SK-MEL-5 (cell line): Measurements from ENCODE around the gene P2RY8. TPM values are rescaled to one million over a fixed set of nuclear protein-coding genes. Genes with fewer than 3 reads are reported as not detected.
A peak's percentile ranks its signal among the peaks of the same experiment; 100 is the strongest.
"Not testable (repeated sequence)": the region's sequence is repeated elsewhere in the genome, so short reads cannot be mapped to it uniquely, and the experiment has no call there.

Experiments
- DNase-seq: peaks from one replicate; pipeline ENCODE4 v3.0.0-alpha.2; 2016; ENCODE audit warnings: low read depth, low spot score
- in situ Hi-C: cut with HindIII; loops from 2 replicates; pipeline ENCODE4 v1.10.0; 2016; ENCODE audit warnings: low sequenced_read_pairs, high pct_unique_total_duplicates, low pct_unique_long_range_greater_than_20kb
- total RNA-seq: library from RNA; depleted of rRNA; stranded (reverse); fragments of >200 nt; shearing (Covaris generic); gene quantifications from 2 replicates; pipeline ENCODE4 v1.2.3, GENCODE V29; 2014

P2RY8 gene
- total RNA-seq, 1 experiment from 2014 or later = not detected

DNA sequence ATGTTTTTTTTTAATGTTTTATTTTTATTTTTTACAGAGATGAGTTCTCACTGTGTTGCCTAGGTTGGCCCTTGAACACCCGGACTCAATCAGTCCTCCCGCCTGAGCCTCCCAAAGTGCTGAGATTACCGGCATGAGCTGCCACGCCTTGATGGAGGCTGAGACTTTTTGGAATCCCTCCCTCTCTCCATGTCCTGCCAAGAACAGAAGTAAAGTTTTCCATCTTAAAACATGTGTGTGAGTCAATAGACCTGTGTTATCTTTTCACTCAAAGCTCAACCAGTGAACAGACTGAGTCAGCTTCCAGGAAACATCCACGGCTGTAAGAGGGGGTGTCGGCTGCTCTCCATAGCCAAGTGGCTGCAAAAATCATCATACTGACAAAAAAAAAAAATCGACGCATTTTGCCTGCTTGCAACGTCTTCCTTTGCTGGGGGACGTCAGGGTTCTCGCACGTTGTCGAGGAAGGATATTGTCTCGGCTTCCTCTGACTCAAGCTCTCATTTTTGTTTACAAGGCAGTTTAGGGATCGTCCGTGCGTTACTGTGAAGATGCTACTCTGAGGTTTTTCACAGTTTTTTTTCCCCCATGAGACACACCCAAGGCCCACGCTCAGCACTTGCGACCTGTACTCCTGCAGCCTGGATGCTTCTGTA lies 74.3 kb downstream of the P2RY8 start:
- in situ Hi-C loops = no loop called here
- no peak for DNase-seq

DNA sequence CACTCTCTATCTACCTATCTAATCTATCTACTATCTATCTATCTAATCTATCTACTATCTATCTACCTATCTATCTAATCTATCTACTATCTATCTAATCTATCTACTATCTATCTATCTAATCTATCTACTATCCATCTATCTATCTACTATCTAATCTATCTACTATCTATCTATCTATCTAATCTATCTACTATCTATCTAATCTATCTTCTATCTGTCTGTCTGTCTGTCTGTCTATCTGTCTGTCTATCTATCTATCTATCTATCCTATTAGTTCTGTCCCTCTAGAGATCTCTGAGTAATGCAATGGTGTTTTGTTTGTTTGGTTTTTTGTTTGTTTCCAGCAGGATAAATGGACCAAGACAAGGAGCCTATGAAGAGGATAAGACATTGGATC lies 74.9 kb downstream of the P2RY8 start:
- in situ Hi-C loops = no loop called here
- no peak for DNase-seq

DNA sequence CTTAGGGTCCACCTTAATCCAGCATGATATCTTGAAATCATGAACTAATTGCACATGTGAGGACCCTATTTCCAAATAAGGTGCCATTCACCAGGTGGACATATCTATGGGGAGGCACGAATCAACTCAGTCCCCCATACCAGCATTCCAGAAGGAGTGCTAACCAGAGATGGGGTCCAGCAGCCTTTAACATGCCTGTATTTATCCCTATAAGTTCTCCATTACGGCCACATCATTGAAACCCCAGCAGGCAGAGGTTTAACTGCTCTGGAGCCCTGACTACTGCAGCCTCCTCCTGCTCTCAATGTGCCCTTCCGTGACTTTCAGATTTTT lies 81.1 kb downstream of the P2RY8 start:
- no peak for DNase-seq

DNA sequence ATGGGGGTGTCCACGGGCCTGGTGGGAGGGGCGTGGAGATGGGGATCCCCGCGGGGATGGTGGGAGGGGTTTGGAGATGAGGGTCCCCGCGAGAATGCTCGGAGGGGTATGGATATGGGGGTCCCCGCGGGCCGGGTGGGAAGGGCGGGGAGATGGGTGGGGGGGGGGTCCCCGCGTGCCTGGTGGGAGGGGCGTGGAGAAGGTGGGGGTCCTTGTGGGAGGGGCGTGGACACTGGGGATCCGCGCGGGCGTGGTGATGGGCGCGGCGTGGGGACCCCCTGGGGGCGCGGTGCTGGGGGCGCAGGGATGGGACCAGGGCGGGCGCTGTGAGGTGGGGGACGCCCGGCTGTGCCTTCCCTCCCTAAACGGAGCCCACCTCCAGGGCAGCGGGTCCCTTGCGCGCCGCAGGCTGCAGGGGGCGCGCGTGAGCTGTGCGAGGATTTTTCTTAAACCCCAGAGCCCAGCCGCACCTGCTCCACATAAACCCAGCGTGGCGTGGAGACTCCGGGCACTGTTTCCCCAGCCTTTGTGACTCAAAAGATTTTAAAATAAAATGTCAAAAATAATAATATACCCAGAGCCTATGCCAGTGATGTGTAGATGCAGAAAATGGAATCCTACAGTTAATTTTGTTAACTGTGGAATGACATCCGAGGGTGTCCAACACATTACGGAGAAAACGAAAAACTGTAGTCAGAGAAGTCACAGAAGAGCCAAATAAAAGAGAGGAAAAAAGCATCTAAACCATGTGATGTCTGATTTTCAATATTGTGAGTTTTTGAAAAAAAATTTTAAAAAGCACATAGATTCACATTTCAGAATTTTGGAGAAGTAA lies 82.8 kb downstream of the P2RY8 start:
- in situ Hi-C loops = no loop called here
- DNase-seq = peak; percentile 71

More for the DNA sequence above, 81.1 kb downstream of the P2RY8 start:
- in situ Hi-C loops = no loop called here

DNA sequence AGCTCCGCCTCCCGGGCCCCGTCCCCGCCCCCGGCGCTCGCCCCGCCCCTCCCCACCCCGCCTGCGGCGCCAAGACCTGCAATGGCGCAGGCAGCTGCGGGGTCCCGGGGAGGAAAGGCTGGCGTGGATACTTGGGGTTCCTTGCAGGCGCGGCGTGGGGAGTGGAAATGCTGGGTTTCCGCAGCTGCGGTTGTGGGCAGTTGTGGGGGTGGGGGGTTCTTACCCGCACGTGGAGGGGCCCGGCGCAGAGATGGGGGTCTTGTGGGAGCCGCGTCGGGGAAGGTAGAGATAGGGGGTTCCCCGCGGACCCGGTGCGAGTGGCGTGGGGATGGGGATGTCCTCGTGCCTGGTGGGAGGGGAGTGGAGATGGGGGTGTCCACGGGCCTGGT lies 83.6 kb downstream of the P2RY8 start:
- DNase-seq = no peak
- in situ Hi-C loops = no loop called here

DNA sequence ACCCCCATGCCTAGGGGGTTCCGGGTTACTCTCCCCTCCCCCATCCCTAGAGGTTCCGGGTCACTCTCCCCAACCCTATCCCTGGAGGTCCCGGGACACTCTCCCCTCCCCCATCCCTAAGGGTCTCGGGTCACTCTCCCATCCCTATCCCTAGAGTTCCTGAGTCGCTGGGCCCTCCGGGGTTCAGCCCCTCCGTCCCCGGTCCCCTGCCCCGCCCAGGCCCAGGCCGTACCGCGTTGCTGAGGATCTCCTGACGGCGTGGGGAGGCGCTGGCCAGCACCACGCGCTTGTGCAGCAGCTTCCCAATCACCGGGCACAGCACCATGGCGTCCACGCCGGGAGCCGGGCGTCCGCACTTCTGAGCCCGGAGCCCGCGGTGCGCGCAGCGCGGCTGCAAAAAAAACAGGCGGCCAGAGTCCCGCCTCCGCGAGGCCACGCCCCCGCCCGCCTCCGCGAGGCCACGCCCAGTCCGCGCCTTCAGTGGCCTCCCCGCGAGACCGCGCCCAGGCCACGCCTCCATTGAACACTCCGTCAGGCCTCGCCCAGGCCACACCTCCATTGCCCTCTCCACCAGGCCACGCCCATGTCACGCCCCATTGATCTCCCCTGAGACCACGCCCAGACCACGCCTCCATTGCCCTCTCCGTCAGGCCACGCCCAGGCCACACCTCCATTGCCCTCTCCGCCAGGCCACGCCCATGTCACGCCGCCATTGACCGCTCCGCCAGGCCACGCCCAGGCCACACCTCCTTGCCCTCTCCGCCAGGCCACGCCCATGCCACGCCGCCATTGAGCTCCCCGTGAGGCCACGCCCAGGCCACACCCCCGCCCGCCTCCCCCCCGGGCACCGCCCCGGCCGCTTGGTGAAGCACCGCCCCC lies 84.2 kb downstream of the P2RY8 start, which contains the start of gene ASMTL:
TSS of gene ASMTL (minus strand) at position 394 of the 879 bp plus-strand sequence. CDS start at position 325, 69 bp downstream.
- DNase-seq = peak; percentile 93
- in situ Hi-C loops = no loop called here

DNA sequence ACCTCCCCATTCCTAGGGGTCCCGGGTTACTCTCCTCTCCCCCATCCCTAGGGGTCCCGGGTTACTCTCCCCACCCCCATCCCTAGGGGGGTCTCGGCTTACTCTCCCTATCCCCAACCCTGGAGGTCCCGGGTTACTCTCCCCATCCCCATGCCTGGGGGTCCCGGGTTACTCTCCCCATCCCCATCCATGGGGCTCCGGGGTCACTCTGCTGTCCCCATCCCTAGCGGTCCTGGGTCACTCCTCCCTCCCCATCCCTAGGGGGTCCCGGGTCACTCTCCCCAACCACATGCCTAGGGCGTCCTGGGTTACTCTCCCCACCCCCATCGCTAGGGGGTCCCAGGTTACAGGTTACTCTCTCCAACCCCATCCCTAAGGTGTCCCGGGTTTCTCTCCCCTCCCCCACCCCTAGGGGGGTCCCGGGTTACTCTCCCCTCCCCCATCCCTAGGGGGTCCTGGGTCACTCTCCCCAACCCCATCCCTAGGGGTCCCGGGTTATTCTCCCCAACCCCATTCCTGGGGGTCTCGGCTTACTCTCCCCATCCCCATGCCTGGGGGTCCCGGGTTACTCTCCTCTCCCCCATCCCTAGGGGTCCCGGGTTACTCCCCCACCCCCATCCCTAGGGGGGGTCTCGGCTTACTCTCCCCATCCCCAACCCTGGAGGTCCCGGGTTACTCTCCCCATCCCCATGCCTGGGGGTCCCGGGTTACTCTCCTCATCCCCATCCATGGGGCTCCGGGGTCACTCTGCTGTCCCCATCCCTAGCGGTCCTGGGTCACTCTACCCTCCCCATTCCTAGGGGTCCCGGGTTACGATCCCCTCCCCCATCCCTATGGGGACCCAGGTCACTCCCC lies 85.1 kb downstream of the P2RY8 start:
- in situ Hi-C loops = no loop called here
- no peak for DNase-seq

DNA sequence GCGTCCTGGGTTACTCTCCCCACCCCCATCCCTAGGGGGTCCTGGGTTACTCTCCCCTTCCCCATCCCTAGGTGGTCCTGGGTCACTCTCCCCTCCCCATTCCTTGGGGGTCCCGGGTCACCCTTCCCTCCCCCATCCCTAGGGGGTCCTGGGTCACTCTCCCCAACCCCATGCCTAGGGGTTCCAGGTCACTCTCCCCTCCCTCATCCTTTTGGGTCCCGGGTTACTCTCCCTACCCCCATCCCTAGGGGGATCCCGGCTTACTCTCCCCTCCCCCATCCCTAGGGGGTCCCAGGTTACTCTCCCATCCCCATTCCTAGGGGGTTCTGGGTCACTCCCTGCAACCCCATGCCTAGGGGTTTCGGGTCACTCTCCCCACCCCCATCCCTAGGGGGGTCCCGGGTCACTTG lies 85.7 kb downstream of the P2RY8 start:
- in situ Hi-C loops = no loop called here
- DNase-seq = no peak

DNA sequence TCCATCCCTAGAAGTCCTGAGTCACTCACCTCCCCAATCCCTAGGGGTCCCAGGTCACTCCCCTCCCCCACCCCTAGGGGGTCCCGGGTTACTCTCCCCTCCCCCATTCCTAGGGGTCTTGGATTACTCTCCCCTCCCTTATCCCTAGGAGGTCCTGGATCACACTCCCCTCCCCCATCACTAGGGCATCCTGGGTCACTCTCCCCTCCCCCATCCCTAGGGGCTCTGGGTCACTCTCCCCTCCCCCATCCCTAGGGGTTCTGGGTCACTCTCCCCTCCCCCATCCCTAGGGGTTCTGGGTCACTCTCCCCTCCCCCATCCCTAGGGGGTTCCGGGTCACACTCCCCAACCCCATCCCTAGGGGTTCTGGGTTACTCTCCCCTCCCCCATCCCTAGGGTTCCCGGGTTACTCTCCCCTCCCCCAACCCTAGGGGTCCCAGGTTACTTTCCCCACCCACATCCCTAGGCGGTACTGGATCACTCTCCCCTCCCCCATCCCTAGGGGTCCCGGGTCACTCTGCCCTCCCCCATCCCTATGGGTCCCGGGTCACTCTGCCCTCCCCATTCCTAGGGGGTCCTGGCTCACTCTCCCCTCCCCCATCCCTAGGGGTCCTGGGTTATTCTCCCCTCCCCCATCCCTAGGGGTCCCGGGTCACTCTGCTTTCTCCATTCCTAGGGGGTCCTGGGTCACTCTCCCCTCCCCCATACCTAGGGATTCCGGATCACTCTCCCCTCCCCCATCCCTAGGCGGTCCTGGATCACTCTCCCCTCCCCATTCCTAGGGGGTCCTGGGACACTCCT lies 86.4 kb downstream of the P2RY8 start:
- in situ Hi-C loops = no loop called here
- DNase-seq = no peak

DNA sequence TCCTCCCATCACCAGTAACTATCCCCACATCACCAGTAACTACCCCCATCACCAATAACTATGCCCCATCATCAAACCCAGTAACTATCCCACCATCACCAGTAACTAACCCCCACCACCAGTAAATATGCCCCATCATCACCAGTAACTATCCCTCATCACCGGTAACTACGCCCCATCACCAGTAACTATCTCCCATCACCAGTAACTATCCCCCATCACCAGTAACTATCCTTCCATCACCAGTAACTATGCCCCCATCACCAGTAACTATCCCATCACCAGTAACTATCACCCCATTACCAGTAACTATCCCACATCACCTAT lies 87.2 kb downstream of the P2RY8 start:
- in situ Hi-C loops = no loop called here
- no peak for DNase-seq

DNA sequence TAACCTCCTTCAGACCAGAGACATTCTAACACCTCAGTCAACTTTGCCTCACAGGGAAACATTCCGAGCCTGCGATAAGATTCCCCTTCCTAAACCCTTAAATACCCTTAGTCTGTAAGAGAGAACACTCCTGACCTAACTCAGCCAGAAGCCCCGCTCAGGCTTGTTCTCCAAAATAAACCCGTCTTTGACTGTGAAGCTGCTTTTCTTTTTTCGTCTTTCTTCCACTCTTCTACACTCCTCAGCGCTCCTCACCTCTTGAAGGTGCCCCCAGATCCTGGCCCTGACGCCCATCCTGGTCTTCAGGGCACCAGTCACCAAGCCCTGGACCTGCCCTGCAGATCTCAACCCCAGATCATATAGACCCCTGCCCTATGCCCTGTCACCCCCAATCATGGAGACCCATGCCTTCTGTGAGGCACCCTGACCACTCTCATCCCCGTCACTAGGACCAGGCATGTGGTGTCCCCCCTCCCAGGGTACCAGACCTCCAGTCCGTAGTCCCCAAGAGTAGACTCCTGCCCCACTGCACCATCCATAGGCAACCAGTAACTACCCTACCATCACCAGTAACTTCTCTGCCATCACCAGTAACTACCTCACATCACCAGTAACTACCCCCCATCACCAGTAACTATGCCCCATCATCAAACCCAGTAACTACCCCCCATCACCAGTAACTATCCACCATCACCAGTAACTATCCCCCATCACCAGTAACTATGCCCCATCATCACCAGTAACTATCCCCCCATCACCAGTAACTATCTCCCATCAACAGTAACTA lies 87.8 kb downstream of the P2RY8 start:
- no peak for DNase-seq
- in situ Hi-C loops = no loop called here

DNA sequence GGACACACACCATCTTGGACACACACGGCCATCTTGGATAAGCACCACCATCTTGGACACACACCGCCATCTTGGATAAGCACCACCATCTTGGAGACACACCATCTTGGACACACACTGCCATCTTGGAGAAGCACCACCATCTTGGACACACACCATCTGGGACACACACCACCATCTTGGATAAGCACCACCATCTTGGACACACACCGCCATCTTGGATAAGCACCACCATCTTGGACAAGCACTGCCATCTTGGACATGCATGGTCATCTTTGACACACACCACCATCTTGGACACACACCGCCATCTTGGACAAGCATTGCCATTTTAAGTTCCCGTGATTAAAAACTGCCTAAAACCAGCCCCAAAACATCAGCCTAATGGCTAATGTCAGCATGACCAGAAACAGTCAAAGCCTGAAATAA lies 88.4 kb downstream of the P2RY8 start:
- in situ Hi-C loops = not testable (repeated sequence)
- peak; percentile 7 for DNase-seq

DNA sequence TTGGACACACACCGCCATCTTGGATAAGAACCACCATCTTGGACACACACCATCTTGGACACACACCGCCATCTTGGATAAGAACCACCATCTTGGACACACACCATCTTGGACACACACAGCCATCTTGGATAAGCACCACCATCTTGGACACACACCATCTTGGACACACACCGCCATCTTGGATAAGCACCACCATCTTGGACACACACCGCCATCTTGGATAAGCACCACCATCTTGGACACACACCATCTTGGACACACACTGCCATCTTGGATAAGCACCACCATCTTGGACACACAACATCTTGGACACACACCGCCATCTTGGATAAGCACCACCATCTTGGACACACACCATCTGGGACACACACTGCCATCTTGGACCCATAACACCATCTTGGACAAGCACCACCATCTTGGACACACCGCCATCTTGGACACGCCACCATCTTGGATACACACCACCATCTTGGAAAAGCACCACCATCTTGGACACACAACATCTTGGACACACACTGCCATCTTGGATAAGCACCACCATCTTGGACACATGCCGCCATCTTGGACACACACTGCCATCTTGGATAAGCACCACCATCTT lies 88.9 kb downstream of the P2RY8 start:
- peak; percentile 27 for DNase-seq
- in situ Hi-C loops = not testable (repeated sequence)

DNA sequence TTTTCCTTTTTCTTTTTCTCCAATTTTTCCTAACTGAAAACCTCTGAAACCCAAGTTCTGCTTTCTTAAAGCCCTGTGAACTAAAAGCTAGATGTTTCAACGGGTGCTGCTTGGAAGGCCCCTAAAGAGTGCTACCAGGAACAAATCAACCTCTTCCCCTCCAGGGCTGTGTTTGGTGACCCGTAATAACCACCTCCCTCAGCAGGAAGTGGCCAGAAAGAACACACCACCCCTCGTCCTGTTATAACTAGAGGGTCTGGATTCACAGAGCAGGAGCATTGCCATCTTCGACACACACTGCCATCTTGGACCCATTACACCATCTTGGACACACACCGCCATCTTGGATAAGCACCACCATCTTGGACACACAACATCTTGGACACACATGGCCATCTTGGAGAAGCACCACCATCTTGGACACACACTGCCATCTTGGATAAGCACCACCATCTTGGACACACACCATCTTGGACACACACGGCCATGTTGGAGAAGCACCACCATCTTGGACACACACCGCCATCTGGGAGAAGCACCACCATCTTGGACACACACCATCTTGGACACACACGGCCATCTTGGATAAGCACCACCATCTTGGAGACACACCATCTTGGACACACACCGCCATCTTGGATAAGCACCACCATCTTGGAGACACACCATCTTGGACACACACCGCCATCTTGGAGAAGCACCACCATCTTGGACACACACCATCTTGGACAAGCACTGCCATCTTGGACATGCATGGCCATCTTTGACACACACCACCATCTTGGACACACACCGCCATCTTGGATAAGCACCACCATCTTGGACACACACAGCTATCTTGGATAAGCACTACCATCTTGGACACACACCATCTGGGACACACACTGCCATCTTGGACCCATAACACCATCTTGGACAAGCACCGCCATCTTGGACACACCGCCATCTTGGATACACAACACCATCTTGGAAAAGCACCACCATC lies 89.7 kb downstream of the P2RY8 start:
- in situ Hi-C loops = not testable (repeated sequence)

More for the DNA sequence above, 89.7 kb downstream of the P2RY8 start:
- DNase-seq = peak; percentile 33
